Measurements from ENCODE around the gene LRRC59.

LRRC59 gene

GRCh38 chr17:50348522-50349242 lies 48.6 kb downstream of the LRRC59 start:
- TF ChIP-seq SPI1 (IDR thresholded peaks at IDR 0.05; ENCODE audit: borderline replicate concordance, low read depth) (no peak), CTCF (IDR thresholded peaks at IDR 0.05; ENCODE audit: insufficient read depth, low read length) (no peak), GABPA (IDR thresholded peaks at IDR 0.05; ENCODE audit: low read depth) (no peak), REST (IDR thresholded peaks at IDR 0.05; ENCODE audit: insufficient replicate concordance, low read depth) (no peak), POLR2AphosphoS5 (IDR thresholded peaks at IDR 0.05; ENCODE audit: low read depth) (no peak)
- no peak overlapping the region for H3K4me3 ChIP-seq (replicated peaks; ENCODE audit: insufficient read depth, low read length)
- H3K27me3 ChIP-seq (ENCODE audit: insufficient read depth, poor library complexity, severe bottlenecking) = no peaks in the 10 kb centered on the region
- no peak overlapping the region for H3K27ac ChIP-seq (replicated peaks)
- DNase-seq (ENCODE audit: low read depth in 1 of 2, low spot score in 1 of 2) = no peak

GRCh38 chr17:50347894-50348291 lies 49.4 kb downstream of the LRRC59 start:
- H3K27ac ChIP-seq (replicated peaks) = no peak overlapping the region
- no peak for TF ChIP-seq REST (IDR thresholded peaks at IDR 0.05; ENCODE audit: insufficient replicate concordance, low read depth)
- TF ChIP-seq CTCF (IDR thresholded peaks at IDR 0.05; ENCODE audit: insufficient read depth, low read length) = no peak
- TF ChIP-seq POLR2AphosphoS5 (IDR thresholded peaks at IDR 0.05; ENCODE audit: low read depth) = no peak
- TF ChIP-seq SPI1 (IDR thresholded peaks at IDR 0.05; ENCODE audit: borderline replicate concordance, low read depth) = no peak
- TF ChIP-seq GABPA (IDR thresholded peaks at IDR 0.05; ENCODE audit: low read depth) = no peak
- DNase-seq (ENCODE audit: low read depth in 1 of 2, low spot score in 1 of 2) = no peak
- H3K27me3 ChIP-seq (ENCODE audit: insufficient read depth, poor library complexity, severe bottlenecking) = no peaks in the 10 kb centered on the region
- H3K4me3 ChIP-seq (replicated peaks; ENCODE audit: insufficient read depth, low read length) = no peak overlapping the region

GRCh38 chr17:50347117-50347893 lies 50.0 kb downstream of the LRRC59 start:
- no peak for DNase-seq (ENCODE audit: low read depth in 1 of 2, low spot score in 1 of 2)

More at GRCh38 chr17:50347117-50347893, 50.0 kb downstream of the LRRC59 start:
- TF ChIP-seq POLR2AphosphoS5 (IDR thresholded peaks at IDR 0.05; ENCODE audit: low read depth) (no peak), SPI1 (IDR thresholded peaks at IDR 0.05; ENCODE audit: borderline replicate concordance, low read depth) (no peak), GABPA (IDR thresholded peaks at IDR 0.05; ENCODE audit: low read depth) (no peak), REST (IDR thresholded peaks at IDR 0.05; ENCODE audit: insufficient replicate concordance, low read depth) (no peak), CTCF (IDR thresholded peaks at IDR 0.05; ENCODE audit: insufficient read depth, low read length) (no peak)
- Histone ChIP-seq H3K27ac (replicated peaks) (no peak overlapping the region; the same call in 1 of the 2 replicates), H3K27me3 (ENCODE audit: insufficient read depth, poor library complexity, severe bottlenecking) (no peaks in the 10 kb centered on the region), H3K4me3 (replicated peaks; ENCODE audit: insufficient read depth, low read length) (peak overlapping the region; percentile 60)

Data from HL-60 (cell line).